ENCODE data around the gene IKZF1.

IKZF1 gene

DNA sequence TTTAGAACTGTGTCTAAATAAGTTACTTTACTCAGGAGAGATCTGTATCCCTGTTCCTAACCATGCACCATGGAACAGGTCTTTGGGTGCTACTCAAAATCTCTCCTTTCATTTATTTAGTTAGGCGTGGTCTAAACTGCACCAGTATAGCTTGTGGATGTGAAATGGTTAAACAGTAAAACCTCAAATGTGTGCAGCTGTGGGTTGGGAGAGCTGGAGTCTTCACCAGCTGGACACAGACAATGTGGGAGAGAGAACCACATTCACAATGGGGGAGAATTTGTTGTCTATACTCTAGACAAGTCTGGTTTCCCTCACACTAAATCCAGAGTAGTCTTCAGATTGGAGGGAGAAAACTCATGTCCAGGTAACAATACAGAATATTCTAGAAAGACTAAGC, 31.2 kb upstream of the IKZF1 start:
- TF ChIP-seq, protein P1, sequence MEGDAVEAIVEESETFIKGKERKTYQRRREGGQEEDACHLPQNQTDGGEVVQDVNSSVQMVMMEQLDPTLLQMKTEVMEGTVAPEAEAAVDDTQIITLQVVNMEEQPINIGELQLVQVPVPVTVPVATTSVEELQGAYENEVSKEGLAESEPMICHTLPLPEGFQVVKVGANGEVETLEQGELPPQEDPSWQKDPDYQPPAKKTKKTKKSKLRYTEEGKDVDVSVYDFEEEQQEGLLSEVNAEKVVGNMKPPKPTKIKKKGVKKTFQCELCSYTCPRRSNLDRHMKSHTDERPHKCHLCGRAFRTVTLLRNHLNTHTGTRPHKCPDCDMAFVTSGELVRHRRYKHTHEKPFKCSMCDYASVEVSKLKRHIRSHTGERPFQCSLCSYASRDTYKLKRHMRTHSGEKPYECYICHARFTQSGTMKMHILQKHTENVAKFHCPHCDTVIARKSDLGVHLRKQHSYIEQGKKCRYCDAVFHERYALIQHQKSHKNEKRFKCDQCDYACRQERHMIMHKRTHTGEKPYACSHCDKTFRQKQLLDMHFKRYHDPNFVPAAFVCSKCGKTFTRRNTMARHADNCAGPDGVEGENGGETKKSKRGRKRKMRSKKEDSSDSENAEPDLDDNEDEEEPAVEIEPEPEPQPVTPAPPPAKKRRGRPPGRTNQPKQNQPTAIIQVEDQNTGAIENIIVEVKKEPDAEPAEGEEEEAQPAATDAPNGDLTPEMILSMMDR (conservative IDR thresholded peaks at IDR 0.05; ENCODE audit: low read depth, low read length), result no peak

DNA sequence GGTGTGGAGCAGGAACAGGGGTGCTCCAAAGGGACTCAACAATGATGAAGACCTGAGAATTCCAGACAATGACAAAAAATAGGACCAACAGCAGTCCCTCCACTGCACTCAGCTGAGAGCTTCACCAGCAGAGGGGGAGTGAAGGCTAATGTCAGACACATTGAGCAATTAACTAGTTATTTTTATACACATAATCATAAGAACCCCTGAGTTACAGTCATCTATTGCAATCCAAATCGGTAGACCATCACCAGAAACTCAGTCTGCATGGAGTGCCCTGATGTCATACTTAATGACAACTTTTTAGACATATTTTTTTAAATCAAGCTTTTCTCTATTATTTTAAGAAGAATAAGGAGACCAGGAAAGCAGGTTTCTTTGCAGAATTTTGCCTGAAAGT, 30.6 kb upstream of the IKZF1 start:
- Histone ChIP-seq H3K27ac (no peak overlapping the region), H3K4me3 (IDR thresholded peaks at IDR 0.05; ENCODE audit: insufficient read depth, low read depth, low read length) (no peak overlapping the region), H2AFZ (ENCODE audit: low read depth) (no peak overlapping the region), H3K4me2 (no peak overlapping the region), H3K4me1 (ENCODE audit: low read depth, poor library complexity, severe bottlenecking) (no peaks in the 10 kb centered on the region), H3K79me2 (ENCODE audit: insufficient read depth, low read depth) (no peaks in the 10 kb centered on the region), H3K9ac (no peak overlapping the region), H3K27me3 (ENCODE audit: insufficient read depth, low read depth) (no peaks in the 10 kb centered on the region), H3K36me3 (ENCODE audit: insufficient read depth) (no peaks in the 10 kb centered on the region), H4K20me1 (ENCODE audit: insufficient read depth) (no peaks in the 10 kb centered on the region)
- TF ChIP-seq, protein P1 (conservative IDR thresholded peaks at IDR 0.05; ENCODE audit: low read depth, low read length), result no peak

More for the DNA sequence above, 31.2 kb upstream of the IKZF1 start:
- H3K4me2 ChIP-seq, result no peak overlapping the region
- no peaks in the 10 kb centered on the region for H3K4me1 ChIP-seq (ENCODE audit: low read depth, poor library complexity, severe bottlenecking)
- no peak overlapping the region for H3K4me3 ChIP-seq (IDR thresholded peaks at IDR 0.05; ENCODE audit: insufficient read depth, low read depth, low read length)
- H2AFZ ChIP-seq (ENCODE audit: low read depth), result no peak overlapping the region
- H3K27ac ChIP-seq, result no peak overlapping the region
- no peaks in the 10 kb centered on the region for H3K36me3 ChIP-seq (ENCODE audit: insufficient read depth)
- no peaks in the 10 kb centered on the region for H3K79me2 ChIP-seq (ENCODE audit: insufficient read depth, low read depth)
- H4K20me1 ChIP-seq (ENCODE audit: insufficient read depth), result no peaks in the 10 kb centered on the region
- H3K27me3 ChIP-seq (ENCODE audit: insufficient read depth, low read depth), result no peaks in the 10 kb centered on the region
- H3K9ac ChIP-seq, result no peak overlapping the region

DNA sequence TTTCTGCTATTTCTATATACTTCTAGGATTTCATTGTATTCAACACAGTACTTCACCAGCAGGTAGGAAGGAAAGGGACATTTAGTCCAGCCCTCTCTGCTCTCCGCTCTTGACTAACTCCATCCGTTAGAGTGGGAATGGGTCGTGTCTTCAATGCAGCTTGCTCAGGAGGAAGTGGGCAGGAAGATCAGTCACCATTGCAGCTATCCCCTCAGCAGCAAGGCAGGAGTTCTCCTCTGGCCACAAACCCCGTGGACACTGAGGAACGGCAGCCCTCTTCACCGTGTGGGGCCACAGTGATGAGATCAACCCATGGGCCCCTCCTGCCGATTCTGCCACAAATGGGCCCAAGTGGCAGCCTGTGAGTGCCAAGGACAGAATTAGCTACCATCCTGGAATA, 30.2 kb upstream of the IKZF1 start:
- TF ChIP-seq, protein P1 (conservative IDR thresholded peaks at IDR 0.05; ENCODE audit: low read depth, low read length), result no peak
- H3K27me3 ChIP-seq (ENCODE audit: insufficient read depth, low read depth), result no peaks in the 10 kb centered on the region
- no peak overlapping the region for H2AFZ ChIP-seq (ENCODE audit: low read depth)
- no peaks in the 10 kb centered on the region for H4K20me1 ChIP-seq (ENCODE audit: insufficient read depth)
- no peak overlapping the region for H3K4me3 ChIP-seq (IDR thresholded peaks at IDR 0.05; ENCODE audit: insufficient read depth, low read depth, low read length)
- H3K4me1 ChIP-seq (ENCODE audit: low read depth, poor library complexity, severe bottlenecking), result no peaks in the 10 kb centered on the region
- H3K79me2 ChIP-seq (ENCODE audit: insufficient read depth, low read depth), result no peaks in the 10 kb centered on the region
- H3K4me2 ChIP-seq, result no peak overlapping the region
- H3K27ac ChIP-seq, result no peak overlapping the region
- H3K36me3 ChIP-seq (ENCODE audit: insufficient read depth), result no peaks in the 10 kb centered on the region
- H3K9ac ChIP-seq, result no peak overlapping the region

DNA sequence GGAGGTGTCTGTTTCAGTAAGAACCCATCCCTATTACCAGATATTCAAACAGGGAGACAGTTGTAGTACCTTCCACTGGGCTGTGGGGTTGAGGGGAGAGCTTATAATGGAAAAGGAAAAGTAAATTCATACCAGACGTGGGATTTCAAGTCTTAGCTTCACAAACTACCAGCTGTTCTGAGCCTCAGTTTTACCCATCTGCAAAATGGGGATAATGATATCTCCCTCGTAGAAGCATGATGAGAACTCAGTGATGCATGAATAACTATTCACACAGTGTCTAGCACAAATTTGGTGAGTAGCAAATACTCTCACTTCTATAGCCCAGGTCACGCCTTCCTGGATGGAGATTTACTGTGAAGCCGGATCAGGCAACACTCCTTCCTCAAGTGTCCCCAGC, 29.1 kb upstream of the IKZF1 start:
- H3K27ac ChIP-seq, result no peak overlapping the region
- no peak overlapping the region for H2AFZ ChIP-seq (ENCODE audit: low read depth)
- no peak overlapping the region for H3K9ac ChIP-seq
- no peaks in the 10 kb centered on the region for H3K36me3 ChIP-seq (ENCODE audit: insufficient read depth)
- TF ChIP-seq, protein P1 (conservative IDR thresholded peaks at IDR 0.05; ENCODE audit: low read depth, low read length), result no peak
- H3K79me2 ChIP-seq (ENCODE audit: insufficient read depth, low read depth), result no peaks in the 10 kb centered on the region
- no peak overlapping the region for H3K4me2 ChIP-seq
- H3K4me1 ChIP-seq (ENCODE audit: low read depth, poor library complexity, severe bottlenecking), result no peaks in the 10 kb centered on the region
- no peaks in the 10 kb centered on the region for H3K27me3 ChIP-seq (ENCODE audit: insufficient read depth, low read depth)
- H4K20me1 ChIP-seq (ENCODE audit: insufficient read depth), result no peaks in the 10 kb centered on the region
- H3K4me3 ChIP-seq (IDR thresholded peaks at IDR 0.05; ENCODE audit: insufficient read depth, low read depth, low read length), result no peak overlapping the region
